Inflammatory macrophage treated with lipopolysaccharide for 1 hour (primary cell): Measurements from ENCODE around the gene PARP8.
A peak's percentile ranks its signal among the peaks of the same experiment; 100 is the strongest.

ENCODE experiments used
- DNase-seq, 2 donors: peaks; one replicate each; pipeline ENCODE4 v3.0.0-alpha.2; 2020 to 2022

The PARP8 gene

GRCh38 chr5:50691399-50692016 is 25.1 kb downstream of the PARP8 start:
- DNase-seq: no peak

DNA sequence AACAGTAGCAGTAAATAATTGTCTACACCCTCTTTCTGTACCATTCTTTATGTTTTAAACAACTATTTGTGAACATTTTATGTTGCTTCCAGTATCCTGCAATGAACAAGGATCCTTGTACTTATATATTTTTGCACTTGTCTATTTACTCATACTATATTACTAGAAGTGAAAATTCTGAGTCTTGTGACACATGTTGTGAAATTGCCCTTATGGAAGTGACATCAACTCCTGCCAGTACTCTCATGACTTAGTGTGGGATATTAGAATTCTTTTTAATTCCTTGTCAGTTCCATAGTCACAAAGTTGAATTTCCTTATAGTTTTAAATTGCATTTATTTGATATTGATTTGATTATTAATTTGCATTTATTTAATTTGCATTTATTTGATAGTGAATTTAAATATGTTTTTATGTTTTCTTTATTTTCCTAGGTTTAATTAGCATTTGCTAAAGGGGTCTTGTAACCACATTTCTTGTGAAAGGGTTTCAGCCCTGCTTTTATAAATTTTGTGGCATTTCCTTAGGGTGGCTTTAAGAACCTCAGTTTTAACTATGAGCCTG is 27.7 kb downstream of the PARP8 start:
- DNase-seq: peak; percentile 93

GRCh38 chr5:50694626-50695025 is 28.2 kb downstream of the PARP8 start:
- DNase-seq: peak in 1 of 2 donors; percentile 18

DNA sequence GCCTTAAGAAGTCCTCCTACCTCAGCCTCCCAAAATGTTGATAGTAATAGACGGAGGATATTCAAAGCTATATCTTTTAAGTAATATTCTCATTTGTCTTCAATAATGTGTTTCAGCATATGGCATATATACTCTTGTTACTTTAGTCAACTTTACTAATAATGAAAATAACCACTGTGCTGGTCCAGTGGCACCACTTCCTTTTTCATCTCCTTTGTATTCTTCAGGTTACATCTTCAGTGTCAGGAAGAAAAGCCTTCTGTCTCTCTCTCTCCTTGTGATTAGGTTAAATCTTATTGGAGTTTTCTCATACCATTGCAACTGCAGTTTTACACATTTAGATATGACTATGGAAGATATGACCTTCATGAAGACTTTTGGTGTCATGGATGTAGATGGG is 31.3 kb downstream of the PARP8 start:
- DNase-seq: no peak

- DNase-seq: no peak
Measured at GRCh38 chr5:50699737-50700136, 33.3 kb downstream of the PARP8 start.

DNA sequence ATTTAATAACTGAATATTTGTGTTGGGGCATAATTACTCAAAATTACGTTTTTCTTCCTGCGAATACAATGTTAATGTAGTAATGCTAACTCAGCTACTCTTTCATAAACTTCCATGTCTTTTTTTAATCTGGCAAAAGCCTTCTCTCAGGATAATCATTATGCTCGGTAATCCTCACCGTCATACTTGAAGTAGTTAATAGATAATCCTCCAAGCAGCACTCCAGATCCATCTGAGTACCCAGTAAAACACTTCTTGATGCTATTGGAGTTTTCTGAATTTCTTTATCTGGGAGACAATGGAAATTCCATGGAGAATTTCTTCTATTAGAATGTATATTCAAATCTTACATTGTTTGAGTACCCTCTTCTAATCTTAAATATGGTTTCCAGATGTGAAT is 34.3 kb downstream of the PARP8 start:
- DNase-seq: no peak

GRCh38 chr5:50702615-50703366 is 36.4 kb downstream of the PARP8 start:
- no peak for DNase-seq

- no peak for DNase-seq
Measured at GRCh38 chr5:50703367-50703666, 36.9 kb downstream of the PARP8 start.

DNA sequence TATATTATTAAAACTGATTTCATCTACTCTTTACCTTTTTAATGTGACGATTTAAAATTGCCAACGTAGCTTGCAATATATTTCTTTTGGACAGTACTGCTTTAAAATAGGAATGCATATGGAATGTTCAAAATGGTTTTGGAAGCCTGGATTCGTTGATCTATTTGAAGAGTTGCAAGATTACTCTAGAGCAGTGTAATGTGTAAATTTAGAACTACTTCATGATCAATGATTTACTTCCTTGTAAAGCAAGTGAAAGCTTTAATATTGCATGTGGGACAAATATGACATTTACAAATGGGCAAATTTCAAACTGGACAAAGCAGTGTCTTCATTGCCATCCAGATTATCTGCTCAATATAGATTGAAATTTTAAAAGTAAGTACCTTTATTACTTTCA is 38.3 kb downstream of the PARP8 start:
- no peak for DNase-seq

GRCh38 chr5:50709471-50709870 is 43.0 kb downstream of the PARP8 start:
- DNase-seq: peak in 1 of 2 donors; percentile 16

GRCh38 chr5:50710838-50711237 is 44.4 kb downstream of the PARP8 start:
- no peak for DNase-seq

DNA sequence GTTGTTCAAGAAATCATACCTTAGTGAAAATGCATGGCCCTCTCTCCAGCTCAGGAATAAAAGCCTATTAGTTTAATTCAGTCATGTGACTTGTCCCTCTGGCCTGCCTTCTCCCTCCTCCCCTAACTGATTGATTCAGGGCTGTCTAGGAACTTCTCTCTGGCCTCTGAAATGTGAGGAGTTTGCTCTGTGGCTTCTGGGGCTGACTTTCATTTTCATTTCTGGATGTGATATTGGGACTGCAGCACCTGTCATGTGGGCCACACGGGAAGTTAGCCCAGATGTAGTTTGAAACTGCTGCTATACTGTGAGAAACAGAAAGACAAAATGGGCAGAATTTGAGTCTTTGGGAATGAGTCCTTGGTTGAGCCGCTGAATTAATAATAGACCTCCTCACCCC is 44.8 kb downstream of the PARP8 start:
- DNase-seq: peak; percentile 55 to 71

GRCh38 chr5:50712479-50712878 is 46.0 kb downstream of the PARP8 start:
- no peak for DNase-seq

- no peak for DNase-seq
Measured at GRCh38 chr5:50715001-50715400, 48.6 kb downstream of the PARP8 start.

DNA sequence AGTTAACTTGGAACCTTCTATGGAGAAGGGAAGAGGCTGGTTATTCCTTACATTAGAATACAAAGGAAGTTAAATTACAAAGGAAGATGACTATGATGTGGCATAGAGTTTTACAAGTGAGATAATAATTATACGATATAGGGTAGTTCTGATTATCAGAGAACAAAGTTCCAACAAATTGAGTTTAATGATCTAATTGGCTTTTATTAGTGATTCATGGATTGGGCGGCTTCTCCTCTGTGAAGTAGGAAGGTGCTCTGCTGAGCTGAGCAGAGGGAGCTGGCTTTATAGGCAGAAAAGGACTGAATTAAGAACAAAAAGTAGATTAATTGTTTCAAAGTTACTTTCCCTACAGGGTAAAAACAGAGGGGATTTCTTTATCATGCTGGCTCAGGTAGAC is 49.7 kb downstream of the PARP8 start:
- no peak for DNase-seq

DNA sequence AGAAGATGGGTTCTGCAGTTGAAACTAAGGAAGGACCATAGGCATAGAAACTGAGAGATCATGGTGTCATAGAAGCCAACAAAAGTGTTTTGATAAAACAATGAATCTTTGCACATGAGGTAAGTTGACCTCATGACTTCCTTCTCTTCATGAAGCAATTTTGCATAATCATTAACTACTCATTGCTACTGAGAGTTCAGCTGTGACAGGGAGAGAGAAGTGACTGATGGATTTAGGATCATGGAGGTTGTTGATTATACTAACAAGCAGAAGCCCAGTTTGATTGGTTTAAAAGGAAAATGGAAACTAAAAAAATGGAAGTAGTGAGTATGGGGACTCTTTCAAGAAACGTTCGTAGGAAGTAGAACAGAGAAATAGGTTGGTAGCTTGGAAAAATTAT is 51.2 kb downstream of the PARP8 start:
- DNase-seq: peak; percentile 61 to 71

DNA sequence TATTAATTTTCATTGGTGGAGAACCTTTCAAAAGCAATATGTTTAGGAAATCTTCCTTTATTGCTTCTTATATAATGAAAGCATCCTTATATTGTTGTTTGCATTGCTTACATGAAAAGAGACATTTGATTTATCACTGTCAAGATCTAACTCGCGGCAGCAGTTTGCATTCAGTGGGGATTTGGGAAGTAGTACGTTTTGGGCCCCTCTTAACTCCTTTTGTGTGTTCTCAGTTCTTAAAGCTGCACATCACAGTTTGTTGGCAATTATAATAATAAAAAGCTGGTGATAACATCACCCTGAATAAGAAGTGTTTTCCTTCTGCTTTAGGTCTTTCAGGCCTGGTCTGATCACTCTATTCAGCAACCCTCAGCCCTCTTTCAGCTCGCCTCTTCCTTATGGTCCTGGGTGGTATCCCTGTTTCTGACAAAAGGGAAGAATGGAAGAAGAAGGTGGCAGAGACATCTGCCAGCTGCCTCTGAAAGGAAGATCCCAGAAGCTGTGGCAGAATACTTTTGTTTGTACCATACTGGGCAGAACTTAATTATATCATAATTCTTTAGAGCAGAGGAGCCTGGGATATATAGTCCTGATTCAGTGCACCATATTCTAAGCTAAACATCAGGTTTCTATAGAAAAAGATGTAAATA is 53.7 kb downstream of the PARP8 start:
- no peak for DNase-seq

DNA sequence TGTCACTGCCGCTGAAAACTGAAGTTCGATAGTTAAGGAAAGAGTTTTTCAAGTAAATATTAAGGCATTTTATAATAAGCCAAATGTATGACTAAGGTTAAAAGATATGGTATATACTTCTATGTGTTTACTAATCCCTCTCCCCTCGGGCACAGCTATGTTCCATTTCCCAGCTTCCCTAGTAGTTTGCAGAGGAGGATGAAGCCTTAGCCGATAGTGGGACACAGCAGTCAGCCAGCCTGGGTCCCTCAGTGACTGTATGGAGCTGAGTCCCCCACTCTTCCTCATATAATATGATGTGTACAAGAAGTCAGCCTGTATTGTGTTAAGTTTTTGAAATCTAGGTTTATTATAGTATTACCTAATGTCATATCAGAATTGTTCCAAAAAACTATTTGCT is 55.8 kb downstream of the PARP8 start:
- no peak for DNase-seq

GRCh38 chr5:50724262-50724661 is 57.8 kb downstream of the PARP8 start:
- DNase-seq: no peak

DNA sequence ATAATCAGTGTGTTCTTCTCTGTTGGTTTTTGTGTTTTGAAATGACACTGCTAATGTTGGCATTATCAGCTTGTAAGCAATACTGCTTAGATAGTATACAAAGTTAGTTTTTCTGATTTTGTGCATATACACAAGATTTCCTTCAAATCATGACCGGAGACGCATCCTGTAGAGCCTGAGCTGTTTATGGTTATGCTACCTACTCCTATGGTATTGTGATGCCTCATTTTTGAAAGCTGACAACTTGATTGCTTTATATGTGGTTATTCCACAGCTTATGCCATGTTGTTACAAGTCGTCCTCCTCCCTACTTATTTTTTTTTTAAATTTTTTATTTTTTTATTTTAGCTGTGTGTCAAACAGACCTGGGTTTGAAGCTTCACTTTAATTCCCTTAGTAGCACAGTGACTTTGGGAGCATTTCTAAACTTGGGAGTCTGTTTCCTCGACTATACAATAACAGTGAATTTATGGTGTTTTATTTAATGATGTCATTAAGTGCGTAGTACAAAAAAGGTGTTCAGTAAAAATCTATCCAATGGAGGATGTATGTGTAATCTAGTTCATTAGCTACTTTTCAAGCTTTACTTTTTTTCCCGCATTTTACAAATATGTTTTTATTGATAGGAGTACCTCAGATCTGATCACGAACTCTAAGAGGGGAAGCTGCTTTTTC is 59.5 kb downstream of the PARP8 start:
- no peak for DNase-seq

GRCh38 chr5:50726475-50727148 is 60.2 kb downstream of the PARP8 start:
- DNase-seq: no peak

GRCh38 chr5:50727149-50727496 is 60.7 kb downstream of the PARP8 start:
- DNase-seq: no peak

DNA sequence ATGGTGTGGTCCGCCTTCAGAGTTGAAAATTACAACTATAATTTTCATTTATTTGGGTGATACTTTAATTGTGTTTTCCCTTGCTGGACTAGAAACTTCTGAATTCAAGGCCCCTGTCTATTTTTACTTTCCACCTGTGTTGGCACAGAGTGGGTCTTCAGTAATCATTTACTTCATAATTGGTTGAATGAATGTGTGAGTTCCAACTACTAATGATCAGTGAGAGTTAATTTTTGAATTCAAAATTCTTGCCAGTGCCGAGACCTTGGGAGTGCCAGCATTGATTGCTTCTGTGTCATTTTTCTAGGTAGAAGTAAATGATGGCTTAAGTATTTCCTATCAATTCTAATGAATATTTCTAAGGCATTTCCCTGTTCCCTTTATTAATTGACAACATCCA is 61.4 kb downstream of the PARP8 start:
- no peak for DNase-seq
